EL (cell line): ENCODE measurements around the gene ZNF80.
"Not testable (repeated sequence)": the region's sequence is repeated elsewhere in the genome, so short reads cannot be mapped to it uniquely, and the experiment has no call there.

ENCODE experiments used
- DNase-seq: peaks from one replicate; pipeline ENCODE4 v3.0.0-alpha.2; 2016

The ZNF80 gene

DNA sequence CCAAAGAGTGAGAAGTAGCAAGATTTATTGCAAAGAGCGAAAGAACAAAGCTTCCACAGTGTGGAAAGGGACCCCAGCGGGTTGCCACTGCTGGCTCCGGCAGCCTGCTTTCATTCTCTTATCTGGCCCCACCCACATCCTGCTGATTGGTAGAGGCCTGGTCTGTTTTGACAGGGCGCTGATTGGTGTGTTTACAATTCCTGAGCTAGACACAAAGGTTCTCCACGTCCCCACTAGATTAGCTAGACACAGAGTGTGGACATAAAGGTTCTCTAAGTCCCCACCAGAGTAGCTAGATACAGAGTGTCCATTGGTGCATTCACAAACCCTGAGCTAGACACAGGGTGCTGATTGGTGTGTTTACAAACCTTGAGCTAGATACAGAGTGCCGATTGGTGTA lies at the start of gene ZNF80:
Gene ZNF80 (minus strand): TSS at position 101 of the 400 bp plus-strand sequence. CDS start 504 bp downstream, outside the sequence.
- not testable (repeated sequence) for DNase-seq

DNA sequence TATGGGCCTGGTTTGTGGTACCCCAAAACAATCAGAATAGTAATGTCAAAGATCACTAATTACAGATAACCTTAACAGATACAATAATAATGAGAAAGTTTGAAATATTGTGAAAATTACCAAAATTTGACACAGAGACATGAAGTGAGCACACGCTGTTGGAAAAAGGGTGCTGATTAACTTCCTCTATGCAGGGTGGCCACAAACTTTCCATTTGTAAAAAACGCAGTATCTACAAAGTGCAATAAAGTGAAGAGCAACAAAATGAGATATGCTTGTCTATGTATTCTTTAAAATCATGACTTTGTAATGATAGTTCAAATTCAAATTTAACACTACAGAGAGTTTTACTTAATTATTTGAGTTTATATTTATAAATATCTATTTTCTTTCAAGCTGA lies 48.9 kb upstream of the ZNF80 start:
- DNase-seq, result no peak

DNA sequence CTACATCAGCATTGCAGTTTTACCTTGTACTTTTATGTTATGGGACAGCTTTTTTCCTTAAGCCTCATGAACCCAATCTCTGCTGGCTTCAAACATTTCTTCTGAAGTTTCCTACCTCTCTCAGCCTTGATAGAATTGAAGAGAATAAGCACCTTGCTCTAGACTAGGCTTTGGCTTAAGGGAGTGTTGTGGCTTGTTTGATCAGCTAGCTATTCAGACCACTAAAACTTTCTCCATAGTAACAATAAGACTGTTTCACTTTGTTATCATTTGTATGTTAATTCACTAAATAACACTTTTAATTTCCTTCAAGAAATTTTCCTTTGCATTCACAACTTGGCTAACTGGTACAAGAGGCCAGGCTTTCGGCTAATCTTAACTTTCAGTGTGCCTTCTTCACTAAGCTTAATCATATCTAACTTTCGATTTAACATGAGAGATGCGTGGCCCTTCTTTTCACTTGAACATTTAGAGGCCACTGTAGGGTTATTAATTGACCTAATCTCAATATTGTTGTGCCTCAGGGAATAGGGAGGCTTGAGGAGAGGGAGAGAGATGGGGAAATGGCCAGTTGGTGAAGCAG lies 48.4 kb upstream of the ZNF80 start:
- DNase-seq, result no peak

DNA sequence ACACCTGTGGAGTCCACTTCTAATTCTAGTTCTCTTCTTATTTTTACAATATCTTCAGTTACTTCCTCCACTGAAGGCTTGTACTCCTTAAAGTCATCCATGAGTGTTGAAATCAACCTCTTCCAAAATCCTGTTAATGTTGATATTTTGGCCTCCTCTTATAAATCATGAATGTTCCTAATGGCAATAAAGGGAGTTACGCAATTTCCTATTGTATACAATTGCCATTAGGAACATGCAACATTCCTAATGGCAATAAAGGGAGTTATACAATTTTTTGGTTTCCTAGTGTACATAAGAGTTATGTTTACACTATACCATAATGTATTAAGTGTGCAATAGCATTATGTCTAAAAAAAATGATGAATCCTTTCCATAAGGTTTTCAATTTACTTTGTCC lies 47.3 kb upstream of the ZNF80 start:
- no peak for DNase-seq

GRCh38 chr3:114276856-114277255 lies 39.5 kb upstream of the ZNF80 start:
- not testable (repeated sequence) for DNase-seq

DNA sequence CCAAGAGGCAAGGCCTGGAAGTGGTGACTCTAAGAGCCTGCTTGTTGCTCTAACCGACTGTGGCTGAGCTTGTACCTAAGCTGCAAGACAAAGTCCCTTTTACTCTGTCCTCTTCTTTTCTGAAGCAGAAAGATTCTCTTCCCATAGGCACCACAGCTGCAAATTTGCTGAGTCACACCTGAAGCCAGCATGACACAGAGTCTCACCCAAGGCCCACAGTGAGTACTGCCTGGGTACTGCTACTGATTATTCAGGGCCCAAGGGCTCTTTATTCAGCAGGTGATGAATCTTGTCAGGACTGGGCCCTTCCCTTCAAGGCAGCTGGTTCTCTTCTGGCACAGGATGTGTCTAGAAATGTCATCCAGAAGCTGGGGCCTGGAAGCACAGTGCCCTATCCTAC lies 37.6 kb upstream of the ZNF80 start:
- peak; percentile 25 for DNase-seq

DNA sequence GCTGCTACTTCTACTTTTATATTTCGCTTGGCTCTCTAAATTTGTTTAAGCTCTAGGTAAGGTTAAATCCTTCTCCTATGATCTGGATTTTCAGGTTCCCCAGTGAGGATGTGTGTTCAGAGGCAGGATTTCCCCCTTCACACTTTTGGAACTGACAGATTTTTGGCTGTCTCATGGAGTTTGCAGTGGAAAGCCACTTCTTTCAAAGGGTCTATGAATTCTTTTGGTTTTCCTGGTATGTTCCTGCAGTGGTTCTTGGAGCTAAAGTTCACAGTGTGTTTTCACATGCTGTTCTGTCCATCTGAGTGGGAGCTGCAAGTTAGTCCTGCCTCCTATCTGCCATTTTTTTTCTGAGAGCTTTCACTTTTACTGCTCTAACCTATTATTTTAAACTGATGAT lies 34.9 kb upstream of the ZNF80 start:
- DNase-seq, result no peak

GRCh38 chr3:114270019-114270418 lies 32.6 kb upstream of the ZNF80 start:
- DNase-seq, result no peak

DNA sequence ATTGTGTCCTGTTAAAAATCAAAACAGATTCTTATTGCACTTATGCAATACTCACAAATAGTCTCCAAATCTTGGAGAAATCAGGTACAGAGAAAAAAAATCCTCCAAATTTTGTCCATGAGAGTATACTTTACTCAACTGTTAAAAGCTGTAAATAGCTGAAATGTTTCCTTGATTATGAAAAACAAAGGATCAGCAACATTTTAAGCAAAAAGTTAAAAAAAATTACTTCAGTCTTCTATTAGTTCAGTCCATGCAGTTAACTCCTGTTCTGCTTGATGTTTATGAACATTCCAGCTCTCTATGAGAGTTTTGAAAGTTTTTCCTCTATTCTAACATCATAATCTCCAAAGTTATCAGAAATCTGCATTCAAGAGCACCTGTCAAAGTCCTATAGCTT lies 22.8 kb upstream of the ZNF80 start:
- DNase-seq, result no peak

DNA sequence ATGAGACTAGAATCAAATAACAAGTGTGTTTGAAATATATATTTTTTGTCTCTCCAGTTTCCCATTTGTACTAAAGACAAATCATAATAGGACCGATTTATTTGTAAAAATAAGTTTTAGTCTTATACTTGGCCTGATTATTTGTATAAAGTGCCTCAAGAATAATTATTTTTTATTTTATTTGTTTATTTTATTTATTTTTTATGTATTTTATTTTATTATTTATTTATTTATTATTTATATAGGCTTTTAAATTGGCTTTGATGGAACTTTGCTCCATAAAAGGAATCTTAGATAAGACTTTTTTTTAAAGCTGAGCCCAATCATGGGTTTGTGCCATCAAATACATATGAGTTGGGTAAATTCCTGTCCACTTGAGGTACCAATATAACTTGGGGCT lies 22.2 kb upstream of the ZNF80 start:
- no peak for DNase-seq

- no peak for DNase-seq
These were observed 16.1 kb upstream of the ZNF80 start for GRCh38 chr3:114253505-114253904.

GRCh38 chr3:114252954-114253353 lies 15.6 kb upstream of the ZNF80 start:
- no peak for DNase-seq

DNA sequence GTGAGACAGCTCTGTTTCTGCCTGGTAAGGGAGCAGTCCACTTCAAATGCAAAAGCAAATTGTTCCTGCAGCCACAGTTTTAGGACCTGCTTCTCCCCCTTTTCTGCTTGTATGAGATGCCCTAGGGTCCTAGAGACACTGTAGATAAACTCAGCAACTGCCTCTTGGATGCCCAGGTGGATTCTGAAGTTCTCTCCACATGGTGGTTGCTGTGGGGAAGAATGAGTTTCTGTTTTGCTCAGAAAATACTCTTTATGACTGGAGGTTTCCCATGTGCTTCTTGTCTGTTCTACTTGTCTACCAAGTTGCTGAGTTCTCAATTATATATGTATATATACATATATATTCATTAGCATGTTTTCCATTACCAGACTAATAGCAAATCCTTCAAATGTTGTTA lies 5.6 kb upstream of the ZNF80 start:
- DNase-seq, result no peak

GRCh38 chr3:114241262-114241661 lies 3.9 kb upstream of the ZNF80 start:
- DNase-seq, result no peak

- not testable (repeated sequence) for DNase-seq
These were observed 888 bp upstream of the ZNF80 start for GRCh38 chr3:114238146-114238785.

- DNase-seq, result no peak
These were observed 1.9 kb downstream of the ZNF80 start for GRCh38 chr3:114235431-114235830.

- DNase-seq, result no peak
These were observed 2.6 kb downstream of the ZNF80 start for GRCh38 chr3:114234745-114235144.

GRCh38 chr3:114231616-114232015 lies 5.8 kb downstream of the ZNF80 start:
- DNase-seq, result no peak

DNA sequence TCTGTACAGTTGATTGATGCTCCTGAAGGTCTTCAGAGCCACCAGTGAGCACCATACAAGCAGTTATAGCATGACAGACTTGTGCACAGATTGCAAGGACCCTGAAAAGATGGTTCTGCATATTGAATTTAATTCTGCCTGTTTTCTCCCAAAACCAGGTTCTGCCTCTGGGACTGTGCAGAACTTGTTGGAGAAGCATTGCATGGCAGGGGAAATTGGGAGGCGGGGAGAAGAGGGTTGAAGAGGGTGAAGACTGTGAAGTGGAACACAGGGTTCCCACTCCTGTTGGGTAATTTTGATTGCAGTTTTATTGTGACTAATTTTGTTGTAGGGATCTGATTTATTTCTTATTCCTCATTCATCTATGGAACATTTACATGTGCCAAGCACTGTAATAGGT lies 10.3 kb downstream of the ZNF80 start:
- no peak for DNase-seq

- DNase-seq, result no peak
These were observed 11.1 kb downstream of the ZNF80 start for GRCh38 chr3:114226313-114226712.

- peak; percentile 4 for DNase-seq
These were observed 14.2 kb downstream of the ZNF80 start for GRCh38 chr3:114223143-114223542.

- DNase-seq, result no peak
These were observed 15.5 kb downstream of the ZNF80 start for GRCh38 chr3:114221881-114222264.

GRCh38 chr3:114221165-114221880 lies 16.1 kb downstream of the ZNF80 start:
- DNase-seq, result no peak

DNA sequence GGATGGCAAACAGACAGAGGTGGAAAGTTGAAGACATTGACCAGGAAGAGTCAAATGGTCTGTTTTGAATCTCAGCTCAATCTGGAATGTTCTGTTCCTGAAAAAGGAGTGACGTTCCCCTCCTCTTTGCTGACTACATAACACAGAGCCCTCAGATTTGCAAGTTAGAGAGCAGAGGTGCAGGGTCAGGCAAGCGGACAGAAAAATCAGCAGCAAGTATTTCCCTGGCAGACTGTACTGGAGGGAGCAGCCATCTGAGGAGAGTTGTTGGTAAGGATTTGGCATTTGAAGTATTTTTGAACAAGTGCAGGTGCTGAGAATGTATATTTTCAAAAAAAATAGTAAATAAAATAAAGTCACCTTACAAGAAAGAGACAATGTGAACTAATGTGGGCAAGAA lies 17.6 kb downstream of the ZNF80 start:
- DNase-seq, result no peak
